ENCODE data around the gene CEP70. TPM values are rescaled to one million over a fixed set of nuclear protein-coding genes. Genes with fewer than 3 reads are reported as not detected.

Gene CEP70
- total RNA-seq, 3 donors from 2014 or later = 29.7 to 56.9 (median 37.9) TPM

GRCh38 chr3:138461896-138462295, 132.2 kb downstream of the CEP70 start:
- intact Hi-C loops (cut with DNase I, micrococcal nuclease) = no loop called here
- TF ChIP-seq CTCF (IDR thresholded peaks at IDR 0.05) = no peak
- DNase-seq (no peak), ATAC-seq (no peak)
- Histone ChIP-seq H3K4me3 (no peak overlapping the region), H3K36me3 (ENCODE audit: low read depth) (no peaks in the 10 kb centered on the region), H3K4me1 (ENCODE audit: low read depth) (no peaks in the 10 kb centered on the region), H3K9me3 (no peaks in the 10 kb centered on the region)

- H3K36me3 ChIP-seq (ENCODE audit: low read depth) = no peaks in the 10 kb centered on the region
- no peaks in the 10 kb centered on the region for H3K4me1 ChIP-seq (ENCODE audit: low read depth)
- ATAC-seq = no peak
- TF ChIP-seq CTCF (IDR thresholded peaks at IDR 0.05) = no peak
- no peaks in the 10 kb centered on the region for H3K9me3 ChIP-seq
- intact Hi-C loops (cut with DNase I, micrococcal nuclease) = no loop called here
- H3K4me3 ChIP-seq = no peak overlapping the region
- no peak for DNase-seq
Measured at GRCh38 chr3:138461246-138461645, 132.8 kb downstream of the CEP70 start.

- no peak for ATAC-seq
- intact Hi-C loops (cut with DNase I, micrococcal nuclease) = no loop called here
- Histone ChIP-seq H3K9me3 (no peaks in the 10 kb centered on the region), H3K4me1 (ENCODE audit: low read depth) (no peaks in the 10 kb centered on the region), H3K4me3 (no peak overlapping the region), H3K36me3 (ENCODE audit: low read depth) (no peaks in the 10 kb centered on the region)
- no peak for DNase-seq
- no peak for TF ChIP-seq CTCF (IDR thresholded peaks at IDR 0.05)
Measured at GRCh38 chr3:138460536-138461205, 133.4 kb downstream of the CEP70 start.

GRCh38 chr3:138459619-138460535, 134.2 kb downstream of the CEP70 start:
- intact Hi-C loops (cut with DNase I, micrococcal nuclease) = no loop called here
- TF ChIP-seq CTCF (IDR thresholded peaks at IDR 0.05) = no peak
- DNase-seq = no peak
- Histone ChIP-seq H3K4me3 (no peak overlapping the region), H3K36me3 (ENCODE audit: low read depth) (no peaks in the 10 kb centered on the region), H3K4me1 (ENCODE audit: low read depth) (no peaks in the 10 kb centered on the region), H3K9me3 (no peaks in the 10 kb centered on the region)
- ATAC-seq = no peak

- ATAC-seq (no peak), DNase-seq (no peak)
- Histone ChIP-seq H3K4me1 (ENCODE audit: low read depth) (no peaks in the 10 kb centered on the region), H3K36me3 (ENCODE audit: low read depth) (no peaks in the 10 kb centered on the region), H3K4me3 (no peak overlapping the region), H3K9me3 (no peaks in the 10 kb centered on the region)
- intact Hi-C loops (cut with DNase I, micrococcal nuclease) = no loop called here
- no peak for TF ChIP-seq CTCF (IDR thresholded peaks at IDR 0.05)
Measured at GRCh38 chr3:138458774-138459499, 135.1 kb downstream of the CEP70 start.
